Spleen (tissue), 11 donors: Measurements from ENCODE around the gene RERE. TPM values are rescaled to one million over a fixed set of nuclear protein-coding genes. Genes with fewer than 3 reads are reported as not detected.

ENCODE experiments used
- DNase-seq: peaks from one replicate; pipeline ENCODE4 v3.0.0-alpha.2; 2020
- H3K27ac ChIP-seq, 8 donors: fragments of 200-600 bp; sonication (generic) in 7 of 8; 1 replicate in 4 of 8; 2 replicates in 4 of 8; pipeline versions ENCODE4 v1.5.0 to v1.8.0; 2016 to 2021; ENCODE audit warnings: inconsistent platforms in 4 of 8, mild to moderate bottlenecking in 4 of 8, moderate library complexity in 1 of 8
- H3K27me3 ChIP-seq, 7 donors: fragments of 200-600 bp; sonication (generic) in 6 of 7; replicated peaks in 1 of 7; 1 replicate in 4 of 7; 2 replicates in 3 of 7; pipeline versions ENCODE4 v1.5.0 to v1.8.0; 2016 to 2021; ENCODE audit warnings: inconsistent platforms in 3 of 7, mild to moderate bottlenecking in 1 of 7
- H3K36me3 ChIP-seq, 6 donors: fragments of 200-600 bp; sonication (generic) in 5 of 6; 1 replicate in 4 of 6; 2 replicates in 2 of 6; pipeline versions ENCODE4 v1.5.0 to v1.8.0; 2016 to 2021; ENCODE audit warnings: inconsistent platforms in 2 of 6
- H3K4me1 ChIP-seq, 6 donors: fragments of 200-600 bp; sonication (generic) in 5 of 6; 1 replicate in 3 of 6; 2 replicates in 3 of 6; pipeline versions ENCODE4 v1.5.0 to v1.8.0; 2016 to 2021; ENCODE audit warnings: inconsistent platforms in 3 of 6
- H3K4me3 ChIP-seq, 8 donors: fragments of 200-600 bp; sonication (generic) in 7 of 8; 1 replicate in 4 of 8; 2 replicates in 4 of 8; pipeline versions ENCODE4 v1.5.0 to v1.8.0; 2016 to 2021; ENCODE audit warnings: inconsistent platforms in 4 of 8, mild to moderate bottlenecking in 4 of 8, moderate library complexity in 2 of 8
- H3K9me3 ChIP-seq, 8 donors: fragments of 200-600 bp; sonication (generic) in 7 of 8; 1 replicate in 4 of 8; 2 replicates in 4 of 8; pipeline versions ENCODE4 v1.5.0 to v1.8.0; 2016 to 2021; ENCODE audit warnings: inconsistent platforms in 4 of 8
- CTCF ChIP-seq, 11 experiments: fragments of 200-600 bp in 7 of 11; fragments of 450-650 bp in 4 of 11; sonication (generic) in 4 of 11; IDR thresholded peaks in 8 of 11; conservative IDR thresholded peaks in 3 of 11; 1 replicate in 7 of 11; 2 replicates in 4 of 11; pipeline versions ENCODE4 v1.4.0 to v1.8.0; 2016 to 2021; ENCODE audit warnings: antibody characterized with exemption in 11 of 11, inconsistent platforms in 4 of 11, mild to moderate bottlenecking in 1 of 11
- POLR2A ChIP-seq, 3 donors: fragments of 450-650 bp; IDR thresholded peaks; one replicate each; pipeline ENCODE4 v1.5.1; 2017; ENCODE audit warnings: antibody characterized with exemption in 3 of 3, mild to moderate bottlenecking in 1 of 3
- POLR2AphosphoS5 ChIP-seq, 3 donors: sonication (generic); formaldehyde crosslinking; IDR thresholded peaks; one replicate each; pipeline ENCODE4 v1.5.1; 2017; ENCODE audit warnings: antibody characterized with exemption in 3 of 3
- WGBS, 5 donors: extraction: QIAGEN DNeasy Blood & Tissue Kit in 3 of 5; methylation state at CpG; one replicate each; pipeline versions ENCODE4 v1.1.5 to v1.1.7; 2013 to 2018; 5-methylcytosine and 5-hydroxymethylcytosine counted together
- intact Hi-C: fragments of 100-400 bp; cut with DNase I; formaldehyde crosslinking; loops from one replicate; pipeline ENCODE4 v1.15.0; 2023; ENCODE audit warnings: low total_unique reads
- polyA plus RNA-seq, 3 donors: library from polyadenylated mRNA; stranded (reverse); fragments of 200-250 nt; gene quantifications; one replicate each; pipeline ENCODE4 v1.2.1, GENCODE V29; 2013
- total RNA-seq, 7 donors: library from RNA; depleted of rRNA in 3 of 7; stranded (reverse); fragments of >200 nt in 3 of 7; fragmentation: NEBNext Ultra II Directional in 4 of 7; extraction: Animal tissue kit (Norgen Biotek cat#: 25700) in 4 of 7; gene quantifications; one replicate each; pipeline versions ENCODE4 v1.1.0 to v1.2.1, GENCODE V29; 2016 to 2021
- donor health status: healthy with polysubstance abuse.
- donor health status: DM: no; HTN: no; CAD: no; lungs with moderate emphysema.
- donor health status: DM: no; HTN: no; CAD: no.
- donor health status: Bipolar disorder and iron deficiency.
- donor health status: healthy.
- donor health status: DM: no; HTN: no; CAD: no.
- donor health status: DM: yes; HTN: yes; CAD: no.

Gene RERE
- total and polyA plus RNA-seq, 10 donors, result 10.3 to 149 (median 117) TPM

GRCh38 chr1:8646996-8647395, 170.4 kb downstream of the RERE start:
- no peaks in the 10 kb centered on the region for H3K27me3 ChIP-seq
- no peaks in the 10 kb centered on the region for H3K9me3 ChIP-seq
- no peak overlapping the region for H3K4me3 ChIP-seq
- TF ChIP-seq POLR2AphosphoS5 (IDR thresholded peaks at IDR 0.05) (no peak), POLR2A (IDR thresholded peaks at IDR 0.05) (no peak)
- intact Hi-C loops, result no loop called here
- WGBS, 5 donors, result 68 to 83% (median 73%) methylated on average over 3 of the region's 3 CpGs
- no peak for DNase-seq
- peak overlapping the region in 1 of 8 donors; percentile 30 for H3K27ac ChIP-seq
- H3K4me1 ChIP-seq, result peaks cover 17 to 95% (median 67%) of the 10 kb centered on the region in 6 donors
- peaks cover 0 to 6% (median 0%) of the 10 kb centered on the region in 6 donors for H3K36me3 ChIP-seq

- intact Hi-C loops, result no loop called here
- no peak for TF ChIP-seq POLR2A (IDR thresholded peaks at IDR 0.05)
- TF ChIP-seq CTCF (IDR thresholded peaks at IDR 0.05 in 8 of 11, conservative IDR thresholded peaks at IDR 0.05 in 3 of 11), result no peak
- TF ChIP-seq POLR2AphosphoS5 (IDR thresholded peaks at IDR 0.05), result no peak
- no peak for DNase-seq
Observed at GRCh38 chr1:8646189-8646588, 171.3 kb downstream of the RERE start.

GRCh38 chr1:8643542-8644536, 173.6 kb downstream of the RERE start:
- Histone ChIP-seq H3K9me3 (no peaks in the 10 kb centered on the region), H3K4me1 (peaks cover under 1 to 82% (median 39%) of the 10 kb centered on the region in 6 donors), H3K27ac (peak overlapping the region in 3 of 8 donors; percentile 30 to 65 (median 43)), H3K36me3 (peaks cover 0 to 6% (median 0%) of the 10 kb centered on the region in 6 donors), H3K27me3 (no peaks in the 10 kb centered on the region), H3K4me3 (no peak overlapping the region)
- WGBS, 5 donors, result 81 to 93% (median 91%) methylated on average over 6 of the region's 6 CpGs
- no peak for DNase-seq
- intact Hi-C loops, result no loop called here
- no peak for TF ChIP-seq CTCF (IDR thresholded peaks at IDR 0.05 in 8 of 11, conservative IDR thresholded peaks at IDR 0.05 in 3 of 11)
- TF ChIP-seq POLR2AphosphoS5 (IDR thresholded peaks at IDR 0.05), result no peak
- no peak for TF ChIP-seq POLR2A (IDR thresholded peaks at IDR 0.05)

More at GRCh38 chr1:8646189-8646588, 171.3 kb downstream of the RERE start:
- Histone ChIP-seq H3K27me3 (no peaks in the 10 kb centered on the region), H3K36me3 (peaks cover 0 to 6% (median 0%) of the 10 kb centered on the region in 6 donors), H3K27ac (no peak overlapping the region), H3K9me3 (no peaks in the 10 kb centered on the region), H3K4me1 (peaks cover 9 to 95% (median 59%) of the 10 kb centered on the region in 6 donors), H3K4me3 (no peak overlapping the region)
- 87 to 94% (median 90%) methylated on average over 6 of the region's 6 CpGs for WGBS, 5 donors

- Histone ChIP-seq H3K4me3 (no peak overlapping the region), H3K4me1 (peaks cover 0 to 65% (median 23%) of the 10 kb centered on the region in 6 donors), H3K27me3 (no peaks in the 10 kb centered on the region), H3K36me3 (peaks cover 0 to 6% (median 0%) of the 10 kb centered on the region in 6 donors), H3K27ac (no peak overlapping the region), H3K9me3 (no peaks in the 10 kb centered on the region)
- 74 to 96% (median 93%) methylated on average over 2 of the region's 2 CpGs for WGBS, 5 donors
- TF ChIP-seq POLR2A (IDR thresholded peaks at IDR 0.05), result no peak
- intact Hi-C loops, result no loop called here
- DNase-seq, result no peak
Observed at GRCh38 chr1:8642114-8642513, 175.3 kb downstream of the RERE start.
